ENCODE measurements around the gene HOMER2. TPM values are rescaled to one million over a fixed set of nuclear protein-coding genes. Genes with fewer than 3 reads are reported as not detected.

Gene HOMER2
- total and polyA plus RNA-seq, 9 of the 15 experiments (the other 6 are each of a cell fraction or from before 2014, with no cell fraction given): 0.13 to 0.47 (median 0.29) TPM; not detected in 1

- H3K4me1 ChIP-seq (replicated peaks in 1 of 2; ENCODE audit: control insufficient read depth in 2 of 2, insufficient read depth in 2 of 2, low read length in 2 of 2): peaks cover 35 to 40% of the 10 kb centered on the region in 2 experiments; a peak in 4 of 5 replicates
- CTCF ChIA-PET (ENCODE audit: low intra/inter-chr PET ratio): no interaction called here
- H3K9me1 ChIP-seq (ENCODE audit: control insufficient read depth, insufficient read depth, low read length): no peaks in the 10 kb centered on the region
- 0 out of 2 replicates have a peak overlapping the region, but pooled peaks have one; percentile 25 for H3K4me2 ChIP-seq (ENCODE audit: insufficient read depth, low read length)
- no peaks in the 10 kb centered on the region for H4K20me1 ChIP-seq (replicated peaks; ENCODE audit: control insufficient read depth, insufficient read depth, low read length)
- in situ Hi-C loops (cut with MboI) (no loop called here), intact Hi-C loops (cut with micrococcal nuclease) (loop anchor here (5.0 kb wide), 2 partner anchors 33 to 362 kb away; partner anchors contain the start of gene HDGFL3)
- H3K79me2 ChIP-seq (ENCODE audit: control insufficient read depth, insufficient read depth, low read length): no peaks in the 10 kb centered on the region
- H3K9ac ChIP-seq (ENCODE audit: insufficient read depth in 1 of 2, low read depth in 2 of 2, low read length in 2 of 2): no peak overlapping the region; a peak in 1 of 4 replicates
- no peaks in the 10 kb centered on the region; the same call in 1 of the 2 replicates for H3K9me3 ChIP-seq (replicated peaks; ENCODE audit: control insufficient read depth, insufficient read depth, low read depth, low read length)
- no peak for FAIRE-seq
- WGBS (ENCODE audit: insufficient coverage, low coverage, missing lambda C conversion rate): 45% methylated on average over 7 of the region's 7 CpGs
- H3K27me3 ChIP-seq (ENCODE audit: control insufficient read depth in 2 of 2, insufficient read depth in 2 of 2, low read length in 2 of 2): no peaks in the 10 kb centered on the region
- POLR2A ChIA-PET: no interaction called here
- BruUV-seq (replicated peaks): no TSS peak
- no peak for ATAC-seq
- TF ChIP-seq NFIC (IDR thresholded peaks at IDR 0.05) (peak; percentile 70), TCF15 (CRISPR knock-in tag; IDR thresholded peaks at IDR 0.05) (no peak)
- no peak for DNase-seq (ENCODE audit: extremely low read depth in 1 of 4, low spot score in 3 of 4)
- no peaks in the 10 kb centered on the region for H3K36me3 ChIP-seq (ENCODE audit: control insufficient read depth, insufficient read depth, low read length)
- no peak overlapping the region for H3K27ac ChIP-seq (ENCODE audit: extremely low read depth, low read depth, low read length)
- no peak overlapping the region for H3K4me3 ChIP-seq
- H2AFZ ChIP-seq (ENCODE audit: low read depth, low read length): peak overlapping the region; percentile 36; the same call in 1 of the 2 replicates
Observed at GRCh38 chr15:82845686-82846085, 106.8 kb downstream of the HOMER2 start.

- TF ChIP-seq ZBTB40 (IDR thresholded peaks at IDR 0.05) (no peak), ZBTB40 (CRISPR knock-in tag; IDR thresholded peaks at IDR 0.05) (no peak)
- Histone ChIP-seq H3K27me3 (ENCODE audit: control insufficient read depth in 2 of 2, insufficient read depth in 2 of 2, low read length in 2 of 2) (no peaks in the 10 kb centered on the region), H4K20me1 (replicated peaks; ENCODE audit: control insufficient read depth, insufficient read depth, low read length) (no peaks in the 10 kb centered on the region), H3K9me3 (replicated peaks; ENCODE audit: control insufficient read depth, insufficient read depth, low read depth, low read length) (no peaks in the 10 kb centered on the region; the same call in 1 of the 2 replicates), H3K9me1 (ENCODE audit: control insufficient read depth, insufficient read depth, low read length) (no peaks in the 10 kb centered on the region), H3K4me2 (ENCODE audit: insufficient read depth, low read length) (no peak overlapping the region), H3K9ac (ENCODE audit: insufficient read depth in 1 of 2, low read depth in 2 of 2, low read length in 2 of 2) (no peak overlapping the region), H3K4me3 (no peak overlapping the region), H2AFZ (ENCODE audit: low read depth, low read length) (no peak overlapping the region), H3K36me3 (ENCODE audit: control insufficient read depth, insufficient read depth, low read length) (no peaks in the 10 kb centered on the region), H3K27ac (ENCODE audit: extremely low read depth, low read depth, low read length) (no peak overlapping the region), H3K4me1 (replicated peaks in 1 of 2; ENCODE audit: control insufficient read depth in 2 of 2, insufficient read depth in 2 of 2, low read length in 2 of 2) (peaks cover 21 to 24% of the 10 kb centered on the region in 2 experiments; a peak in 4 of 5 replicates), H3K79me2 (ENCODE audit: control insufficient read depth, insufficient read depth, low read length) (no peaks in the 10 kb centered on the region)
- no peak for ATAC-seq
- ChIA-PET POLR2A (no interaction called here), CTCF (ENCODE audit: low intra/inter-chr PET ratio) (interaction anchor here (0.6 kb wide), 1 partner anchor 180 kb away, joined by 3 read pairs; no protein-coding TSS in a partner anchor)
- no peak for FAIRE-seq
- BruUV-seq (replicated peaks): no TSS peak
- 36% methylated on average over 3 of the region's 3 CpGs for WGBS (ENCODE audit: insufficient coverage, low coverage, missing lambda C conversion rate)
- in situ Hi-C loops (cut with MboI): no loop called here
- DNase-seq (ENCODE audit: extremely low read depth in 1 of 4, low spot score in 3 of 4): no peak
- intact Hi-C loops (cut with micrococcal nuclease): no loop called here
Observed at GRCh38 chr15:82843566-82843965, 109.0 kb downstream of the HOMER2 start.

All from K562 (cell line).